ENCODE results near the gene PRG2.

PRG2 gene

GRCh38 chr11:57390535-57390934 is at the start of gene PRG2:
Gene PRG2 (minus strand): TSS chr11:57390650. CDS start chr11:57389944, 706 bp downstream.
- DNase-seq, result no peak

- DNase-seq, result no peak
These were observed 49.3 kb upstream of the PRG2 start for GRCh38 chr11:57439786-57440185.

- DNase-seq, result no peak
These were observed 48.2 kb upstream of the PRG2 start for GRCh38 chr11:57438345-57439285.

- no peak for DNase-seq
These were observed 45.6 kb upstream of the PRG2 start for GRCh38 chr11:57436031-57436430.

GRCh38 chr11:57434640-57435546 is 44.4 kb upstream of the PRG2 start:
- DNase-seq, result no peak

GRCh38 chr11:57432714-57433163 is 42.3 kb upstream of the PRG2 start:
- no peak for DNase-seq

GRCh38 chr11:57432149-57432561 is 41.7 kb upstream of the PRG2 start:
- no peak for DNase-seq

GRCh38 chr11:57430952-57431351 is 40.5 kb upstream of the PRG2 start:
- DNase-seq, result no peak

GRCh38 chr11:57429946-57430345 is 39.5 kb upstream of the PRG2 start:
- DNase-seq, result no peak

- DNase-seq, result no peak
These were observed 38.2 kb upstream of the PRG2 start for GRCh38 chr11:57428643-57429042.

GRCh38 chr11:57427727-57428082 is 37.3 kb upstream of the PRG2 start:
- DNase-seq, result no peak

- no peak for DNase-seq
These were observed 36.7 kb upstream of the PRG2 start, which contains the start of gene SLC43A3 for GRCh38 chr11:57426929-57427726. Gene SLC43A3 (minus strand): TSS chr11:57427121. CDS start chr11:57426172, 949 bp downstream.

- DNase-seq, result no peak
These were observed 36.0 kb upstream of the PRG2 start for GRCh38 chr11:57426439-57426928.

- no peak for DNase-seq
These were observed 35.4 kb upstream of the PRG2 start for GRCh38 chr11:57425565-57426438.

- DNase-seq, result no peak
These were observed 34.5 kb upstream of the PRG2 start for GRCh38 chr11:57424792-57425564.

GRCh38 chr11:57424137-57424791 is 33.8 kb upstream of the PRG2 start:
- DNase-seq, result no peak

- DNase-seq, result no peak
These were observed 32.2 kb upstream of the PRG2 start for GRCh38 chr11:57422669-57423068.

- no peak for DNase-seq
These were observed 31.4 kb upstream of the PRG2 start for GRCh38 chr11:57421805-57422204.

- DNase-seq, result no peak
These were observed 30.6 kb upstream of the PRG2 start for GRCh38 chr11:57421066-57421465.

GRCh38 chr11:57419146-57419545 is 28.7 kb upstream of the PRG2 start:
- DNase-seq, result no peak
